Neuronal stem cell (in vitro differentiated cells): ENCODE measurements around the gene CXorf66.
"Not testable (repeated sequence)": the region's sequence is repeated elsewhere in the genome, so short reads cannot be mapped to it uniquely, and the experiment has no call there.

Experiments
- DNase-seq: peaks from one replicate; pipeline ENCODE4 v3.0.0-alpha.2; 2013; ENCODE audit warnings: low spot score
- H2AFZ ChIP-seq: one replicate; pipeline ENCODE4 v1.6.1; 2013; ENCODE audit warnings: mild to moderate bottlenecking, low read length, inconsistent platforms
- H2AK5ac ChIP-seq: 2 replicates; pipeline ENCODE4 v1.6.1; 2013; ENCODE audit warnings: low read depth, mild to moderate bottlenecking, inconsistent platforms, low read length, moderate library complexity, mixed read lengths
- H2BK120ac ChIP-seq: 2 replicates; pipeline ENCODE4 v1.6.1; 2013; ENCODE audit warnings: low read depth, mild to moderate bottlenecking, inconsistent platforms, low read length, moderate library complexity, mixed read lengths
- H2BK12ac ChIP-seq: one replicate; pipeline ENCODE4 v1.6.1; 2013; ENCODE audit warnings: low read length, inconsistent platforms
- H2BK15ac ChIP-seq: 2 replicates; pipeline ENCODE4 v1.6.1; 2013; ENCODE audit warnings: mild to moderate bottlenecking, low read length, inconsistent platforms, mixed read lengths
- H2BK5ac ChIP-seq: one replicate; pipeline ENCODE4 v1.6.1; 2013; ENCODE audit warnings: inconsistent platforms, mild to moderate bottlenecking, low read length, moderate library complexity
- H3K14ac ChIP-seq: one replicate; pipeline ENCODE4 v1.6.1; 2013; ENCODE audit warnings: low read length, inconsistent platforms
- H3K18ac ChIP-seq: 2 replicates; pipeline ENCODE4 v1.6.1; 2013; ENCODE audit warnings: low read length, inconsistent platforms
- H3K23ac ChIP-seq: 2 replicates; pipeline ENCODE4 v1.6.1; 2013; ENCODE audit warnings: low read depth, mild to moderate bottlenecking, mixed read lengths, low read length, inconsistent platforms; ENCODE audit not compliant: poor library complexity
- H3K27ac ChIP-seq: replicated peaks from 3 replicates; pipeline ENCODE4 v1.5.1; 2013; ENCODE audit warnings: low read length, inconsistent platforms
- H3K27me3 ChIP-seq, 3 experiments: 2 replicates each; pipeline ENCODE4 v1.6.1; 2013; ENCODE audit warnings: low read length in 3 of 3, mild to moderate bottlenecking in 2 of 3, inconsistent platforms in 1 of 3, low read depth in 1 of 3, mixed read lengths in 1 of 3, moderate library complexity in 1 of 3; ENCODE audit not compliant: control insufficient read depth in 3 of 3, insufficient read depth in 3 of 3
- H3K36me3 ChIP-seq, 2 donors: replicated peaks in 1 of 2; 2 replicates each; pipeline ENCODE4 v1.6.1; 2013; ENCODE audit warnings: low read length in 2 of 2; ENCODE audit not compliant: control insufficient read depth in 2 of 2, insufficient read depth in 2 of 2
- H3K4ac ChIP-seq: 2 replicates; pipeline ENCODE4 v1.6.1; 2013; ENCODE audit warnings: inconsistent platforms, mild to moderate bottlenecking, low read length, moderate library complexity
- H3K4me1 ChIP-seq, 2 donors: 1 replicate in 1 of 2; 2 replicates in 1 of 2; pipeline ENCODE4 v1.6.1; 2013; ENCODE audit warnings: low read length in 2 of 2, low read depth in 1 of 2; ENCODE audit not compliant: control insufficient read depth in 2 of 2, insufficient read depth in 1 of 2
- H3K4me2 ChIP-seq: one replicate; pipeline ENCODE4 v1.6.1; 2013; ENCODE audit warnings: mild to moderate bottlenecking, low read length, inconsistent platforms; ENCODE audit not compliant: insufficient read depth, poor library complexity, severe bottlenecking
- H3K4me3 ChIP-seq, 2 donors: 2 replicates each; pipeline ENCODE4 v1.5.1; 2013; ENCODE audit warnings: low read length in 2 of 2, mild to moderate bottlenecking in 2 of 2, inconsistent platforms in 1 of 2, moderate library complexity in 1 of 2
- H3K79me1 ChIP-seq: one replicate; pipeline ENCODE4 v1.6.1; 2013; ENCODE audit warnings: low read depth, mild to moderate bottlenecking, inconsistent platforms, low read length, moderate library complexity
- H3K9ac ChIP-seq: one replicate; pipeline ENCODE4 v1.6.1; 2013; ENCODE audit warnings: mild to moderate bottlenecking, low read depth, low read length, inconsistent platforms; ENCODE audit not compliant: poor library complexity
- H3K9me3 ChIP-seq, 2 donors: replicated peaks in 1 of 2; 2 replicates each; pipeline versions ENCODE3 to v1.6.1; 2013; ENCODE audit warnings: low read length in 2 of 2, mild to moderate bottlenecking in 2 of 2, inconsistent platforms in 1 of 2, low read depth in 1 of 2, mixed read lengths in 1 of 2, moderate library complexity in 1 of 2; ENCODE audit not compliant: control insufficient read depth in 2 of 2, insufficient read depth in 1 of 2
- H4K8ac ChIP-seq: one replicate; pipeline ENCODE4 v1.6.1; 2013; ENCODE audit warnings: low read depth, mild to moderate bottlenecking, inconsistent platforms, low read length, moderate library complexity
- H4K91ac ChIP-seq: one replicate; pipeline ENCODE4 v1.6.1; 2013; ENCODE audit warnings: low read length, low read depth, mild to moderate bottlenecking, inconsistent platforms; ENCODE audit not compliant: poor library complexity
- WGBS, 2 donors: extraction: QIAGEN DNeasy Blood & Tissue Kit; methylation state at CpG; one replicate each; pipeline ENCODE4 v1.1.7; 2013; ENCODE audit warnings: missing lambda C conversion rate in 2 of 2, mixed read lengths in 1 of 2; ENCODE audit not compliant: insufficient read length in 2 of 2, insufficient replicate concordance in 1 of 2; ENCODE audit errors: extremely low coverage in 2 of 2; 5-methylcytosine and 5-hydroxymethylcytosine counted together

Gene CXorf66

DNA sequence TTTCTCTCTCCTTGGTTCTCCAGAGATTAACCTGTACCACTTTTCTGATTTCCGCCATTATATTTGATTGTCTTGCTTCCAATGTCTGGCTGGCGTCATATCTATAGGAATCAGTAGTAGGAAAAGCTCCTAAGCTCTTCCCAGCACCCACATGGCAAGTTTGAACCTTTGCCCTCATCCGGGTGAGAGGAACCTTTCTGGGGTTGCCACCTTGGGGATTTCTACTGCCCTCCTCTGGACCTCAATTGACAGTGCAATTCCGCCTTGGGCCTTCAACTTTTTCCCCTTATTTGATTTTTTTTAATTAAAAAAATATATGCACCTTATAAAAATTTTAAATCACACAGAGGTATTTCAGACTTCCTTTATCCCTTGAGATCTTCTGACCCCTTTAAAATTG lies 2.0 kb upstream of the CXorf66 start:
- WGBS, 2 donors, result no CpG with 5 or more reads among the region's 4 CpGs
- no peak overlapping the region for H2AK5ac ChIP-seq
- DNase-seq, result no peak

DNA sequence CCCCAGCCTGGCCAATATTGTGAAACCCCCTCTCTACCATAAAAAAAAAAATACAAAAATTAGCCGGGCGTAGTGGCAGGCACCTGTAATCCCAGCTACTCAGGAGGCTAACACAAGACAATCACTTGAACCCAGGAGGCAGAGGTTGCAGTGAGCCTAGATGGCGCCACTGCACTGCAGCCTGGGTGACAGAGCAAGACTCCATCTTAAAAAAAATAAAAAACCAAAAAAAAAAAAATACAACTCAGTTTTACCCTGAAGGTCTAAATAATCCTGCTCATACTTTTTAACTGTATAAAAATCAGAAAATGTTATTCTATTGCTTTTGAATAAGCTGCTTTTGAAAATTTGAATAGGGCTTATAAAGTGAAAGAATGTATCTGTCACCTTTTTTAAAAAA lies 838 bp upstream of the CXorf66 start:
- H3K27ac ChIP-seq, H3K14ac ChIP-seq, H3K4me3 ChIP-seq, DNase-seq, H2BK15ac ChIP-seq, H3K4me2 ChIP-seq, H3K9me3 ChIP-seq, H3K18ac ChIP-seq, H2AK5ac ChIP-seq, H3K4ac ChIP-seq, H3K27me3 ChIP-seq, H3K4me1 ChIP-seq, H2BK5ac ChIP-seq, H3K23ac ChIP-seq, H3K36me3 ChIP-seq, H3K9ac ChIP-seq, H2BK12ac ChIP-seq, H3K79me1 ChIP-seq, H4K8ac ChIP-seq, H2AFZ ChIP-seq, H4K91ac ChIP-seq, H2BK120ac ChIP-seq: not testable (repeated sequence)
- no CpG with 5 or more reads among the region's 3 CpGs for WGBS, 2 donors

More for the DNA sequence above, 2.0 kb upstream of the CXorf66 start:
- H3K79me1 ChIP-seq, result no peaks in the 10 kb centered on the region
- H2BK120ac ChIP-seq, result no peak overlapping the region
- no peaks in the 10 kb centered on the region for H3K9me3 ChIP-seq
- H3K4me1 ChIP-seq, result no peaks in the 10 kb centered on the region
- no peak overlapping the region for H3K4me3 ChIP-seq
- H2AFZ ChIP-seq, result no peak overlapping the region
- H3K9ac ChIP-seq, result no peak overlapping the region
- H3K27ac ChIP-seq, result no peak overlapping the region
- H3K36me3 ChIP-seq, result no peaks in the 10 kb centered on the region
- no peak overlapping the region for H3K14ac ChIP-seq
- no peak overlapping the region for H3K4me2 ChIP-seq
- H2BK12ac ChIP-seq, result no peak overlapping the region
- H4K8ac ChIP-seq, result no peak overlapping the region
- no peak overlapping the region for H2BK15ac ChIP-seq
- H3K18ac ChIP-seq, result no peak overlapping the region
- peaks cover 0 to 6% (median 0%) of the 10 kb centered on the region in 3 experiments for H3K27me3 ChIP-seq
- H4K91ac ChIP-seq, result no peak overlapping the region
- no peak overlapping the region for H3K23ac ChIP-seq
- no peak overlapping the region for H2BK5ac ChIP-seq
- H3K4ac ChIP-seq, result no peak overlapping the region

DNA sequence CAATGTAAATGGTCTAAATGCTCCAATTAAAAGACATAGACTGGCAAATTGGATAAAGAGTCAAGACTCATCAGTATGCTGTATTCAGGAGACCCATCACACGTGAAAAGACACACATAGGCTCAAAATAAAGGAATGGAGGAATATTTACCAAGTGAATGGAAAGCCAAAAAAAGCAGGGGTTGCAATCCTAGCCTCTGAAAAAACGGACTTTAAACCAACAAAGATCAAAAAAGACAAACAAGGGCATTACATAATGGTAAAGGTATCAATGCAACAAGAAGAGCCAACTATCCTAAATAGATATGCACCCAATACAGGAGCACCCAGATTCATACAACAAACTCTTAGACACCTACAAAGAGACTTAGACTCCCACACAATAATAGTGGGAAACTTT lies 4.2 kb downstream of the CXorf66 start:
- not testable (repeated sequence) for H3K27ac ChIP-seq, H3K23ac ChIP-seq, H3K27me3 ChIP-seq, H2BK5ac ChIP-seq, H3K36me3 ChIP-seq, H2BK12ac ChIP-seq, H2BK120ac ChIP-seq, H4K91ac ChIP-seq, H4K8ac ChIP-seq, H3K4me1 ChIP-seq, H3K4me3 ChIP-seq, DNase-seq, H3K9me3 ChIP-seq, H3K4me2 ChIP-seq, H2AFZ ChIP-seq, H3K79me1 ChIP-seq, H3K4ac ChIP-seq, H2AK5ac ChIP-seq, H3K18ac ChIP-seq, H3K14ac ChIP-seq, H2BK15ac ChIP-seq, H3K9ac ChIP-seq
- no CpG with 5 or more reads among the region's 2 CpGs for WGBS, 2 donors

DNA sequence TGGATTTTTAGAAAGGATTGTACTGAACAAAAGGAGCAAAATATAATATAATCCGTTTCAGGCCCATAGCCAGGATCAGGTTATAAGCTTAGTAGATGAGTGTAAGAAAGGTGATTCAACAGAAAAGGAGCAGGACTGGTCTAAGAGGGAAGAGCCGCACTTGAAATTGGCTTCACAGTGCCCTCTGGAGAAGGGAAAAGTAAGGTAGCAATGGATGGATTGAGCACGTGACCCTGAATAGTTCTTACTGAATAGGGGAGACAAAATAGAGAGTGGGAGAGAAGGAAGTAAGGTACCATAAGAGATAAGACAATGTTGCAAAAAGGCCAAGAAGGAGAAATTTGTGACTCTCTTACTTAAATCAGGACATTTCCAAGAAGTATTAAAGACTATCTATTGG lies 15.6 kb downstream of the CXorf66 start:
- DNase-seq, result no peak
- Histone ChIP-seq H4K8ac (no peak overlapping the region), H3K9ac (no peak overlapping the region), H3K27me3 (no peaks in the 10 kb centered on the region), H2BK15ac (no peak overlapping the region), H2BK5ac (no peak overlapping the region), H3K18ac (no peak overlapping the region), H3K79me1 (no peaks in the 10 kb centered on the region), H3K9me3 (no peaks in the 10 kb centered on the region), H3K14ac (no peak overlapping the region), H4K91ac (no peak overlapping the region), H3K36me3 (no peaks in the 10 kb centered on the region), H2BK120ac (no peak overlapping the region), H3K4me3 (no peak overlapping the region), H3K4ac (no peak overlapping the region), H2AFZ (no peak overlapping the region), H2BK12ac (no peak overlapping the region), H3K27ac (no peak overlapping the region), H3K4me2 (no peak overlapping the region), H2AK5ac (no peak overlapping the region), H3K23ac (no peak overlapping the region), H3K4me1 (no peaks in the 10 kb centered on the region)
- no CpG with 5 or more reads among the region's 3 CpGs for WGBS, 2 donors
